WTC11 (cell line): ENCODE results near the gene IL13RA1. TPM values are rescaled to one million over a fixed set of nuclear protein-coding genes. Genes with fewer than 3 reads are reported as not detected.

Experiments
- ATAC-seq: fragments of 200-7000 bp; cut with Tn5 transposase; 2 replicates; pipeline ENCODE4 v1.10.0; 2021; ENCODE audit warnings: mild to moderate bottlenecking, moderate library complexity
- CTCF ChIA-PET: fragments of 300-600 bp; sonication (Branson Sonifier 250); formaldehyde crosslinking; loops from one replicate; lab custom pipeline; 2021; ENCODE audit warnings: antibody characterized with exemption; lab: Charles Lee
- POLR2A ChIA-PET: fragments of 350-600 bp; sonication (Branson Sonifier 250); formaldehyde crosslinking; loops from one replicate; lab custom pipeline; 2021; ENCODE audit warnings: antibody characterized with exemption; lab: Charles Lee
- DNase-seq: peaks from one replicate; pipeline ENCODE4 v3.0.0; 2021; ENCODE audit warnings: low spot score
- H3K27ac Mint-ChIP-seq: 2 replicates; pipeline ENCODE4 v1.8.0; 2021; ENCODE audit warnings: mixed read lengths
- H3K27me3 Mint-ChIP-seq: 2 replicates; pipeline ENCODE4 v1.8.0; 2021; ENCODE audit warnings: low read depth, mild to moderate bottlenecking, moderate library complexity, mixed read lengths
- H3K36me3 Mint-ChIP-seq: 2 replicates; pipeline ENCODE4 v1.8.0; 2021; ENCODE audit warnings: mixed read lengths
- H3K4me1 Mint-ChIP-seq: 2 replicates; pipeline ENCODE4 v1.8.0; 2022; ENCODE audit warnings: mixed read lengths
- H3K4me3 Mint-ChIP-seq: 2 replicates; pipeline ENCODE4 v1.8.0; 2021; ENCODE audit warnings: mild to moderate bottlenecking, moderate library complexity, mixed read lengths
- H3K9me3 Mint-ChIP-seq: 2 replicates; pipeline ENCODE4 v1.8.0; 2021; ENCODE audit warnings: mixed read lengths
- CDX4 ChIP-seq: fragments of 250-450 bp; sonication (Bioruptor Pico); IDR thresholded peaks from 2 replicates; pipeline ENCODE4 v1.9.0; 2021; ENCODE audit warnings: moderate library complexity, mild to moderate bottlenecking, inconsistent platforms, borderline replicate concordance
- CREB1 ChIP-seq: sonication (generic); formaldehyde crosslinking; IDR thresholded peaks from 2 replicates; pipeline ENCODE4 v1.8.0; 2023; ENCODE audit warnings: mild to moderate bottlenecking, missing genetic modification reagents
- CREM ChIP-seq: sonication (generic); formaldehyde crosslinking; IDR thresholded peaks from 2 replicates; pipeline ENCODE4 v1.8.1; 2022; ENCODE audit warnings: mild to moderate bottlenecking, missing genetic modification reagents, moderate library complexity
- ELF4 ChIP-seq: sonication (generic); formaldehyde crosslinking; IDR thresholded peaks from 2 replicates; pipeline ENCODE4 v1.8.1; 2022; ENCODE audit warnings: low read depth, mild to moderate bottlenecking, moderate library complexity, missing genetic modification reagents
- EMX1 ChIP-seq: fragments of 250-450 bp; sonication (Bioruptor Pico); IDR thresholded peaks from 2 replicates; pipeline ENCODE4 v1.8.0; 2021; ENCODE audit warnings: mild to moderate bottlenecking
- ERG ChIP-seq: fragments of 250-450 bp; sonication (Bioruptor Pico); IDR thresholded peaks from 2 replicates; pipeline ENCODE4 v1.8.0; 2021; ENCODE audit warnings: mild to moderate bottlenecking
- GABPB1 ChIP-seq: sonication (generic); formaldehyde crosslinking; IDR thresholded peaks from 2 replicates; pipeline ENCODE4 v1.8.1; 2023; ENCODE audit warnings: mild to moderate bottlenecking, missing genetic modification reagents
- IRF1 ChIP-seq: sonication (generic); formaldehyde crosslinking; IDR thresholded peaks from 2 replicates; pipeline ENCODE4 v1.8.0; 2023; ENCODE audit warnings: missing genetic modification reagents
- JUN ChIP-seq: sonication (generic); formaldehyde crosslinking; IDR thresholded peaks from 2 replicates; pipeline ENCODE4 v1.8.0; 2023; ENCODE audit warnings: mild to moderate bottlenecking, missing genetic modification reagents
- MXD4 ChIP-seq: fragments of 250-450 bp; sonication (Bioruptor Pico); IDR thresholded peaks from 2 replicates; pipeline ENCODE4 v1.8.0; 2021; ENCODE audit warnings: mild to moderate bottlenecking, moderate library complexity, borderline replicate concordance
- NFATC4 ChIP-seq: fragments of 250-450 bp; sonication (Bioruptor Pico); IDR thresholded peaks from 2 replicates; pipeline ENCODE4 v1.9.0; 2021; ENCODE audit warnings: mild to moderate bottlenecking
- OVOL2 ChIP-seq: fragments of 250-450 bp; sonication (Bioruptor Pico); IDR thresholded peaks from 2 replicates; pipeline ENCODE4 v1.9.0; 2021; ENCODE audit warnings: mild to moderate bottlenecking, borderline replicate concordance
- RORB ChIP-seq: fragments of 250-450 bp; sonication (Bioruptor Pico); IDR thresholded peaks from 2 replicates; pipeline ENCODE4 v1.9.0; 2021; ENCODE audit warnings: mild to moderate bottlenecking
- TEAD4 ChIP-seq: sonication (generic); formaldehyde crosslinking; IDR thresholded peaks from 2 replicates; pipeline ENCODE4 v1.8.0; 2022; ENCODE audit warnings: mild to moderate bottlenecking, missing genetic modification reagents
- ZNF317 ChIP-seq: sonication (generic); formaldehyde crosslinking; IDR thresholded peaks from 2 replicates; pipeline ENCODE4 v1.8.1; 2023; ENCODE audit warnings: low read depth, mild to moderate bottlenecking, moderate library complexity, missing genetic modification reagents, borderline replicate concordance
- ZNF416 ChIP-seq: fragments of 250-450 bp; sonication (Bioruptor Pico); IDR thresholded peaks from 2 replicates; pipeline ENCODE4 v1.9.0; 2021; ENCODE audit warnings: mild to moderate bottlenecking, inconsistent platforms
- ZNF423 ChIP-seq: fragments of 250-450 bp; sonication (Bioruptor Pico); IDR thresholded peaks from 2 replicates; pipeline ENCODE4 v2.1.2; 2022; ENCODE audit warnings: mild to moderate bottlenecking, moderate library complexity
- ZNF425 ChIP-seq: fragments of 250-450 bp; sonication (Bioruptor Pico); conservative IDR thresholded peaks from 2 replicates; pipeline ENCODE4 v1.9.0; 2021; ENCODE audit warnings: mild to moderate bottlenecking
- ZNF671 ChIP-seq: fragments of 250-450 bp; sonication (Bioruptor Pico); IDR thresholded peaks from 2 replicates; pipeline ENCODE4 v1.8.0; 2021; ENCODE audit warnings: mild to moderate bottlenecking
- ZSCAN18 ChIP-seq: fragments of 250-450 bp; sonication (Bioruptor Pico); IDR thresholded peaks from 2 replicates; pipeline ENCODE4 v2.1.2; 2022; ENCODE audit warnings: mild to moderate bottlenecking, moderate library complexity
- total RNA-seq: library from RNA; stranded (reverse); gene quantifications from 3 replicates; pipeline ENCODE4 v1.2.3, GENCODE V29; 2021

The IL13RA1 gene
- total RNA-seq, 1 experiment from 2014 or later, result 11.1 TPM

GRCh38 chrX:118760025-118760424 lies 32.6 kb downstream of the IL13RA1 start (continued):
- no peak for TF ChIP-seq CDX4 (CRISPR knock-in tag)
- no peak for TF ChIP-seq ZSCAN18
- TF ChIP-seq CREM (CRISPR knock-in tag), result no peak
- TF ChIP-seq OVOL2, result no peak
- no peak for TF ChIP-seq NFATC4
- no peak for TF ChIP-seq ZNF317 (CRISPR knock-in tag)
- no peak for TF ChIP-seq ZNF425
- no peak for TF ChIP-seq IRF1 (CRISPR knock-in tag)
- TF ChIP-seq EMX1, result no peak

- TF ChIP-seq ZNF416 (CRISPR knock-in tag) (no peak), JUN (CRISPR knock-in tag) (no peak), ZNF671 (CRISPR knock-in tag) (no peak), ELF4 (CRISPR knock-in tag) (no peak), ERG (CRISPR knock-in tag) (no peak), GABPB1 (no peak), MXD4 (no peak), RORB (CRISPR knock-in tag) (no peak), NFATC4 (no peak), CREB1 (no peak), ZNF423 (CRISPR knock-in tag) (no peak), OVOL2 (no peak), TEAD4 (CRISPR knock-in tag) (no peak)
- TF ChIP-seq, all 79 proteins: peak for 0
- ChIA-PET CTCF (interaction anchor here (0.5 to 3.6 kb wide), 3 partner anchors 33 to 47 kb away, joined by 4 to 17 read pairs (median 4); no protein-coding TSS in a partner anchor), POLR2A (no interaction called here)
- no peak; the same call in 1 of the 2 replicates for ATAC-seq
- Mint-ChIP-seq H3K36me3 (no peaks in the 10 kb centered on the region), H3K9me3 (no peaks in the 10 kb centered on the region), H3K4me1 (peaks cover 11% of the 10 kb centered on the region), H3K27me3 (no peaks in the 10 kb centered on the region), H3K4me3 (no peak overlapping the region), H3K27ac (no peak overlapping the region)
- no peak for DNase-seq
These were observed 34.7 kb downstream of the IL13RA1 start for GRCh38 chrX:118761939-118762707.
